Activated naive CD8-positive, alpha-beta T cell treated with anti-CD3 and anti-CD28 coated beads for 36 hours (primary cell): ENCODE measurements around the gene TDP2. TPM values are rescaled to one million over a fixed set of nuclear protein-coding genes. Genes with fewer than 3 reads are reported as not detected.
"Not testable (repeated sequence)": the region's sequence is repeated elsewhere in the genome, so short reads cannot be mapped to it uniquely, and the experiment has no call there.

Source experiments
- DNase-seq: peaks from one replicate; pipeline ENCODE4 v3.0.0; 2021
- H3K27ac Mint-ChIP-seq: one replicate; pipeline ENCODE4 v1.8.0; 2022; ENCODE audit warnings: mild to moderate bottlenecking, moderate library complexity, mixed read lengths
- H3K27me3 Mint-ChIP-seq: one replicate; pipeline ENCODE4 v1.8.0; 2022; ENCODE audit warnings: mild to moderate bottlenecking, mixed read lengths
- H3K36me3 Mint-ChIP-seq: one replicate; pipeline ENCODE4 v1.8.0; 2021; ENCODE audit warnings: mild to moderate bottlenecking, mixed read lengths
- H3K4me1 Mint-ChIP-seq: one replicate; pipeline ENCODE4 v1.8.0; 2021; ENCODE audit warnings: mixed read lengths
- H3K4me3 Mint-ChIP-seq: one replicate; pipeline ENCODE4 v1.8.0; 2022; ENCODE audit warnings: mild to moderate bottlenecking, moderate library complexity, mixed read lengths
- H3K9me3 Mint-ChIP-seq: one replicate; pipeline ENCODE4 v1.8.0; 2022; ENCODE audit warnings: mixed read lengths
- total RNA-seq, 2 experiments: library from RNA; stranded (reverse); gene quantifications; one replicate each; pipeline ENCODE4 v1.2.3, GENCODE V29; 2021

The TDP2 gene
- total RNA-seq, 2 experiments from 2014 or later = 43.7 to 45.9 TPM

DNA sequence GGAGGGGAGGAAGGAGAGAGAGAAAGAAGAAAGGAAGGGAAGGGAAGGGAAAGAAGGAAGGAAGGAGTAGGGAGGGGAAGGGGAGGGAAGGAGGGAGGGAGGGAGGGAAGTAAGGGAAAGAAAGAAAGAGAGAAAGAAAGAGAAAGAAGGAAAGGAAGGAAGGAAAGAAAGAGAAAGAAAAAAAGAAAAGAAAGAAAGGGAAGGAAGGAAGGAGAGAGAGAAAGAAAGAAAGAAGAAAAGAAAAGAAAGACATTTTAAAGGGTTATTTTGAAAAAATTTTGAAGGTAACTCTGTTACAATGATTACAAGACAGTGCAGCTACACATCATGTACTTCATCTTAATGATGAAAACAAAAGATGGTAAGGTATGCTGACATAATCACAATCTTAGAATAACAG, 24.6 kb downstream of the TDP2 start:
- Mint-ChIP-seq H3K4me1 (peaks cover 16% of the 10 kb centered on the region), H3K36me3 (no peaks in the 10 kb centered on the region), H3K27ac (no peak overlapping the region), H3K9me3 (peaks cover 2% of the 10 kb centered on the region), H3K4me3 (no peak overlapping the region), H3K27me3 (peaks cover 47% of the 10 kb centered on the region)
- no peak for DNase-seq

DNA sequence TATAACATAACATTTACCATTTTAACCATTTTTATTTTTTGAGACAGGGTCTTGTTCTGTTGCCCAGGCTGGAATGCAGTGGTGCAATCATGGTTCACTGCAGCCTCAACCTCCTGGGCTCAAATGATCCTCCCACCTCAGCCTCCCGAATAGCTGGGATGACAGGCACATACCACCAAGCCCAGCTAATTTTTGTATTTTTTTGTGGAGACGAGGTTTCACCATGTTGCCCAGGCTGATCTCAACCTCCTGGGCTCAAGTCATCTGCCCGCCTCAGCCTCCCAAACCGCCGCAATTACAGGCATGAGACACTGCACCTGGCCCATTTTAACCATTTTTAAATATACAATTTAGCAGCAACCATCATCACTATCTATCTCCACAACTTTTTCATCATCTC, 26.1 kb downstream of the TDP2 start:
- H3K9me3 Mint-ChIP-seq, H3K36me3 Mint-ChIP-seq: not testable (repeated sequence)

DNA sequence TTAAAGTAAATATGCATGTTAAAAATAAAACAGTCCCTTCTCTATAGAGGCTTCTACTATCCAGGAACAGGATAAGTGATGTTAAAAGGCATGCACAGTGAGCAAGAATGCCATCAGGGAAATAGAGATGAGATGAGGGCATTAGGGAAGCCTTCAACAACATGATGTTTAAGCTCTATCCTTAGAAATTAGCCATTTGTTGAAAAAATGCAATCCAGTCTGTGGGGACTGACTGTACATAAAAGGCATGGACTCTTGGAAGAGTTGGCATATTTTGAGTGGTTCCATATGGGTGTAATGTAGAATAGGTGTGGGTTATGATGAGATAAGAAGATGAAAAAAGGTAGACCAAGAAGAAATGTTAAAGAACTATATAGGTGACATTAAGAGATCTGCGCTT, 26.5 kb downstream of the TDP2 start:
- DNase-seq = no peak
- Mint-ChIP-seq H3K27ac (no peak overlapping the region), H3K36me3 (no peaks in the 10 kb centered on the region), H3K9me3 (peaks cover 2% of the 10 kb centered on the region), H3K4me1 (peaks cover 4% of the 10 kb centered on the region), H3K27me3 (peaks cover 46% of the 10 kb centered on the region), H3K4me3 (no peak overlapping the region)

More for the DNA sequence above, 26.1 kb downstream of the TDP2 start:
- peaks cover 49% of the 10 kb centered on the region for H3K27me3 Mint-ChIP-seq
- H3K27ac Mint-ChIP-seq, DNase-seq, H3K4me3 Mint-ChIP-seq, H3K4me1 Mint-ChIP-seq: not testable (repeated sequence)

GRCh38 chr6:24636681-24637080, 30.0 kb downstream of the TDP2 start:
- peaks cover 2% of the 10 kb centered on the region for H3K9me3 Mint-ChIP-seq
- no peak overlapping the region for H3K4me3 Mint-ChIP-seq
- H3K27ac Mint-ChIP-seq = no peak overlapping the region
- peaks cover 41% of the 10 kb centered on the region for H3K27me3 Mint-ChIP-seq
- no peak for DNase-seq
- H3K4me1 Mint-ChIP-seq = peaks cover 3% of the 10 kb centered on the region
- no peaks in the 10 kb centered on the region for H3K36me3 Mint-ChIP-seq

GRCh38 chr6:24632573-24632972, 34.1 kb downstream of the TDP2 start:
- DNase-seq = no peak
- H3K27ac Mint-ChIP-seq = no peak overlapping the region
- no peaks in the 10 kb centered on the region for H3K9me3 Mint-ChIP-seq
- H3K36me3 Mint-ChIP-seq = no peaks in the 10 kb centered on the region
- H3K4me3 Mint-ChIP-seq = no peak overlapping the region
- no peaks in the 10 kb centered on the region for H3K4me1 Mint-ChIP-seq
- peaks cover 21% of the 10 kb centered on the region for H3K27me3 Mint-ChIP-seq

DNA sequence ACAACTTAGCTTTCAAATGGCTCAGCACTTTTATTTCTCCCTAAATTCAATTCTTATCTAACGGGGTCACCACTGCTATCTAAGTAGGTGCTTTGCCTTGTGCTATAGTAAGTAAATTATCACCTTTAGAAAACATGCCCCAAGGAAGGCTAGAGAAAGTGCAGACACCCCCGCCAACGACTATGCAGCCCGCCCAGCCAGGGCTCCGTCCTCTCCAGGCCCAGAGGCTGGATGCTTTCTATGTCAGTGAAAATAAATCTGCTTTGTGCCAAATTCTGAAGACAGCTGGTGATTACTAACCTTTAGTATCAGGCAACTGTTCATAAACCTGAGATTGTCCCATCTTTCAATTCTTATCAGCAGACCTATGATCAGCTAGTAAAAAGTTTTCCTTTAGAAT, 35.0 kb downstream of the TDP2 start:
- H3K4me3 Mint-ChIP-seq = no peak overlapping the region
- no peak for DNase-seq
- no peak overlapping the region for H3K27ac Mint-ChIP-seq
- no peaks in the 10 kb centered on the region for H3K36me3 Mint-ChIP-seq
- H3K27me3 Mint-ChIP-seq = peaks cover 21% of the 10 kb centered on the region
- H3K4me1 Mint-ChIP-seq = no peaks in the 10 kb centered on the region
- no peaks in the 10 kb centered on the region for H3K9me3 Mint-ChIP-seq

DNA sequence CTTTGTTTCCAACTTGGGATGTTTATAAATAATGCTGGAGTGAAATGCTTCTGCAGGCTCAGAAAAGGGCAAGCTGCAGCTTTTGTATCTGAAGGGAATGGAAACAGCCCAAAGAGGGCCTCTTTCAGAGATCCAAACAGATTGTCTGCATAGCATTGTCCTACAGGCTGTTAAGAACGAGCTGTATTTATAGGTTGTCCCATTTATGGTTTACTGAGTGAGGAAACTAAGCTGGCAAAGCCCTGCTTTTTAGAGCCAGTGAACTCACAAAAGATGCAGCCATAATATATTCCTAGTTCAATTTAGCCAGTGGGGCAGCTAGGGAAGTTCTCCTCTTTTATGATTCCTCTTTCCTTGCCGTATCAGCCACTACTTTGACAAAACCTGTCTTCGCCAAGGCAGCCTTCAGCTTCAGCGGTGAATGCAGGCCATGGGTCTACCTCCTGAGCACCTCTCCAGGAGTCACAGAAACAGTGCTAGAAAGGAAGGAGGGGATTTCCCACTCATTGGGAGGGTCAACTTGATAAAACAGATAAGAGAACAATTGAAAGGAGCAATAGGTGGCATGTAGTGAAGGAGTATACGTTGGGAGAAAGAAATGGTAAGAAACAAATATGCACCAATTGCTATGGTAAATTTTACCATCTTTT, 35.7 kb downstream of the TDP2 start:
- Mint-ChIP-seq H3K36me3 (no peaks in the 10 kb centered on the region), H3K27me3 (peaks cover 20% of the 10 kb centered on the region), H3K4me3 (no peak overlapping the region), H3K9me3 (no peaks in the 10 kb centered on the region), H3K4me1 (no peaks in the 10 kb centered on the region), H3K27ac (no peak overlapping the region)
- DNase-seq = no peak

DNA sequence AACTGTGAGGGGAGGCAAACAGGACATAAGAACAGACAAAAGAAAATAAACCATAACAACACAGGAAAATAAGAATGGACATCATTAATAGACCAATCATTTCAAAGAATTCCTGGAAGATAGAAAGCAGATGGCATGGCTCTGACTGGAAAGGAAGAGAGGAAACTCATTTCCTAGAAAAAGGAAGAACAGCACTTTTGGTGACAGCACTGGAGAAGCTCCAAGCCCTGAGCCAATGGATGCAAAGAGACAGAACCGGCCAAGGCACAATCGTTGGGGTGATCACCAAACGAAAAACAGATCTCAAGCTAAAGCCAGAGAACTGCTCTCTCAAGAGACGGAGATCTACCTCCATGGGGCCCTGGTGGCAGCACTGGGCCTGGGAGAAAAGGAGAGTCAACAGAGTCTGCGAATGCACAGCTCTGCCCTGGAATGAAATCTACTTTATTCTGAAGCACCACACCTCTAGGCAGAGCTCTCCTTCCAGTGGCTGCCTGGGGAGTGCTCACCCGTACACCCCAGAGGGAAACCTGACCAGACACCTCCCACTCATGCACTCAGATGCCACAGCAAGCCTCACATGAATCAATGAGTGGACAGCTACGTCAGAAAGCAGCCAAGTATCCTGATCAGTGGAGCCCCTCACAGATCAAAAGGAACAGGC, 44.9 kb downstream of the TDP2 start:
- no peaks in the 10 kb centered on the region for H3K36me3 Mint-ChIP-seq
- no peak overlapping the region for H3K4me3 Mint-ChIP-seq
- H3K9me3 Mint-ChIP-seq = no peaks in the 10 kb centered on the region
- no peak overlapping the region for H3K27ac Mint-ChIP-seq
- no peaks in the 10 kb centered on the region for H3K4me1 Mint-ChIP-seq
- DNase-seq = no peak
- no peaks in the 10 kb centered on the region for H3K27me3 Mint-ChIP-seq

GRCh38 chr6:24620637-24621036, 46.1 kb downstream of the TDP2 start:
- H3K4me1 Mint-ChIP-seq = no peaks in the 10 kb centered on the region
- no peak overlapping the region for H3K4me3 Mint-ChIP-seq

DNA sequence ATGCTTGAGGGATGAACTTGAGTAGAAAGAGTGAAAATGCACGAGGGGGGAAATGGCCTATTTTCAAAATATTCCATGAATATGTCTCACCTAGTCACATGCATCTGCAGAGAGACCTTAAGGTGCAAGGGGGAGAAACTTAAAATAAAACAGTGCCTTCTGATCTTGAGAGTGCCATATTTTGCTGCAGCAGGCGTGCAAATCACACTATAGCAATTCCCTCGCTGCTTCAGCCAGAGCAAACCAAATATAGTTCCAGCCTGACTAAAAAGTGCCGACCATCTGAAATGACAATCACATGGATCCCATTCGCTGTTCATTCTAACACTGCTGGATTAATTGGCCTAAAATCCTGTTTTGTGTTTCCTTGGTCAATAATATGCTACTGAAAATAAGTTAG, 47.0 kb downstream of the TDP2 start:
- DNase-seq = no peak
- no peak overlapping the region for H3K4me3 Mint-ChIP-seq
- H3K9me3 Mint-ChIP-seq = no peaks in the 10 kb centered on the region
- no peaks in the 10 kb centered on the region for H3K36me3 Mint-ChIP-seq
- no peaks in the 10 kb centered on the region for H3K27me3 Mint-ChIP-seq
- no peaks in the 10 kb centered on the region for H3K4me1 Mint-ChIP-seq
- no peak overlapping the region for H3K27ac Mint-ChIP-seq

More at GRCh38 chr6:24620637-24621036, 46.1 kb downstream of the TDP2 start:
- no peaks in the 10 kb centered on the region for H3K27me3 Mint-ChIP-seq
- H3K36me3 Mint-ChIP-seq = no peaks in the 10 kb centered on the region
- H3K9me3 Mint-ChIP-seq = no peaks in the 10 kb centered on the region
- no peak overlapping the region for H3K27ac Mint-ChIP-seq
- no peak for DNase-seq

DNA sequence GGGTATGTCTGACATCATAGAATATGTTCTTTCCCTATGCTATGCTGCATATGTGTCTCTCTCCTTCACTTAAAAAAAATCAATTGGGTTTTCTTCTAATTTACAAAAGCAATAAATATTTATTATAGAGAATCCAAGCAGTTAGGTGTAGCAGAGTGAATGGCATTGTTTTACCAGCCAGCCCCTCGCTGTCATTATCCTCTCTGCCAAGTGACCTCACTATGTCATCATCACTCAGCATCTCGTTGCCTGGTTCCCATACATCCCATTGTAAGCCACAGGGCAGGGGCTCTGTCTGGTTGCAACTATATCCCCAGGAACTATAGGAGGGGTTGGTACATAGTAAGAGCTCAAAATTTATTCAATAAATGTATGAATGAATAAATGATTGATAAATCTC, 52.1 kb downstream of the TDP2 start:
- H3K36me3 Mint-ChIP-seq = no peaks in the 10 kb centered on the region
- no peak for DNase-seq
- H3K4me1 Mint-ChIP-seq = no peaks in the 10 kb centered on the region

GRCh38 chr6:24614043-24614420, 52.7 kb downstream of the TDP2 start:
- Mint-ChIP-seq H3K27me3 (peaks cover 8% of the 10 kb centered on the region), H3K4me1 (no peaks in the 10 kb centered on the region), H3K4me3 (no peak overlapping the region), H3K9me3 (no peaks in the 10 kb centered on the region), H3K27ac (no peak overlapping the region), H3K36me3 (no peaks in the 10 kb centered on the region)
- DNase-seq = no peak

More for the DNA sequence above, 52.1 kb downstream of the TDP2 start:
- Mint-ChIP-seq H3K4me3 (no peak overlapping the region), H3K27me3 (peaks cover 8% of the 10 kb centered on the region), H3K9me3 (no peaks in the 10 kb centered on the region), H3K27ac (no peak overlapping the region)

DNA sequence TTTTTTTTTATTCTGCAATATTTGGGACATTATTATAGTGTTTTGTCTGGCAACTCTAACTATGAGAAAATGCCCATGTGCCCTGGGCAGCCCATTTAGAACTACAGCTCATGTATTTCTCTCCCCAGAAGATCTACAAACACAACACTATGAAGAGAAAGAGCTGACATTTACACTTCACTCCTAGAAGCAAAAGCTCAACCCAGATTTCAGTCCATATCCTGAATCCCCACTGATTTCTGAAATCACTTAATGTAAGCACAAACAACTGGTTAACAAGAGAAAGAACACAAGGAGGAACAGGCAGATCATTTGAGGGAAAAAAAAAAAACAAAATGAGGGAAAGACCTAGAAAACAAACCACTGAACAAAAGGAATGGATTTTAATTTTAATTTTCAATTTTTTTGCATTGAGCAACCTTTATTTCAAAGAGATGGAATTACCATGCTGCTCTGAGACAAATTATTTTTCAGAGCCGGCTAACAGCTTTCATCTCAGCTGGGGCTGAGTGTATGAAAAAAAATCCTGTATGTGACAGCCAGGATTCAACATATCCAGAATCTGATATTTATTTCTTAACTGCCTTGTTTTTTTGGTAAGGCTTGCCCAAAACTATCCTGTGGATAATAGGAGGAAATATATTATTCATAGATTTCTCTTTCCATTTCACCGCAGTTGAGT, 53.2 kb downstream of the TDP2 start:
- Mint-ChIP-seq H3K4me3 (no peak overlapping the region), H3K4me1 (no peaks in the 10 kb centered on the region), H3K27me3 (peaks cover 8% of the 10 kb centered on the region), H3K27ac (no peak overlapping the region), H3K36me3 (no peaks in the 10 kb centered on the region), H3K9me3 (no peaks in the 10 kb centered on the region)
- DNase-seq = no peak

GRCh38 chr6:24610672-24611071, 56.0 kb downstream of the TDP2 start:
- H3K4me1 Mint-ChIP-seq = no peaks in the 10 kb centered on the region
- no peaks in the 10 kb centered on the region for H3K36me3 Mint-ChIP-seq
- no peaks in the 10 kb centered on the region for H3K9me3 Mint-ChIP-seq
- no peak overlapping the region for H3K4me3 Mint-ChIP-seq
- DNase-seq = no peak
- H3K27ac Mint-ChIP-seq = no peak overlapping the region
- H3K27me3 Mint-ChIP-seq = peaks cover 8% of the 10 kb centered on the region

GRCh38 chr6:24607310-24608105, 59.2 kb downstream of the TDP2 start:
- Mint-ChIP-seq H3K4me3 (no peak overlapping the region), H3K9me3 (no peaks in the 10 kb centered on the region), H3K27me3 (no peaks in the 10 kb centered on the region), H3K27ac (no peak overlapping the region), H3K36me3 (no peaks in the 10 kb centered on the region), H3K4me1 (no peaks in the 10 kb centered on the region)
- no peak for DNase-seq
